GM12865 (cell line): ENCODE results near the gene CR1L.
"Not testable (repeated sequence)": the region's sequence is repeated elsewhere in the genome, so short reads cannot be mapped to it uniquely, and the experiment has no call there.

Source experiments
- DNase-seq: peaks from one replicate; pipeline ENCODE4 v3.0.0; 2010; ENCODE audit warnings: low read depth
- H3K4me3 ChIP-seq: 2 replicates; pipeline ENCODE4 v1.5.1; 2011; ENCODE audit warnings: mild to moderate bottlenecking, low read depth, low read length, control low read depth
- CTCF ChIP-seq: IDR thresholded peaks from 2 replicates; pipeline ENCODE4 v1.5.1; 2011; ENCODE audit warnings: low read length, control low read depth, low read depth, inconsistent platforms; ENCODE audit not compliant: insufficient read depth; ENCODE audit errors: missing control alignments

CR1L gene

GRCh38 chr1:207620543-207620893 lies 24.4 kb upstream of the CR1L start:
- DNase-seq, result no peak
- H3K4me3 ChIP-seq, result no peak overlapping the region
- no peak for TF ChIP-seq CTCF

- not testable (repeated sequence) for H3K4me3 ChIP-seq, DNase-seq
Observed at GRCh38 chr1:207625504-207626071, 19.3 kb upstream of the CR1L start.

- no peak overlapping the region for H3K4me3 ChIP-seq
- TF ChIP-seq CTCF, result no peak
- DNase-seq, result no peak
Observed at GRCh38 chr1:207626972-207627337, 18.0 kb upstream of the CR1L start.

- TF ChIP-seq CTCF, result no peak
- no peak for DNase-seq
- H3K4me3 ChIP-seq, result no peak overlapping the region
Observed at GRCh38 chr1:207627496-207627895, 17.4 kb upstream of the CR1L start.

GRCh38 chr1:207628776-207629175 lies 16.2 kb upstream of the CR1L start:
- DNase-seq, result no peak
- TF ChIP-seq CTCF, result no peak

GRCh38 chr1:207631137-207631536 lies 13.8 kb upstream of the CR1L start:
- no peak overlapping the region for H3K4me3 ChIP-seq
- no peak for TF ChIP-seq CTCF
- DNase-seq, result no peak

More at GRCh38 chr1:207628776-207629175, 16.2 kb upstream of the CR1L start:
- no peak overlapping the region for H3K4me3 ChIP-seq

GRCh38 chr1:207633226-207633625 lies 11.7 kb upstream of the CR1L start:
- no peak overlapping the region for H3K4me3 ChIP-seq
- TF ChIP-seq CTCF, result no peak
- DNase-seq, result no peak

- not testable (repeated sequence) for H3K4me3 ChIP-seq, DNase-seq
Observed at GRCh38 chr1:207633699-207634289, 11.1 kb upstream of the CR1L start.

GRCh38 chr1:207634293-207634692 lies 10.6 kb upstream of the CR1L start:
- DNase-seq, H3K4me3 ChIP-seq: not testable (repeated sequence)

GRCh38 chr1:207635569-207636186 lies 9.3 kb upstream of the CR1L start:
- H3K4me3 ChIP-seq, DNase-seq: not testable (repeated sequence)

- not testable (repeated sequence) for H3K4me3 ChIP-seq, DNase-seq
Observed at GRCh38 chr1:207638487-207639145, 6.3 kb upstream of the CR1L start.
